ENCODE measurements around the gene ZNF548. TPM values are rescaled to one million over a fixed set of nuclear protein-coding genes. Genes with fewer than 3 reads are reported as not detected.

The ZNF548 gene
- total RNA-seq, 6 donors from 2014 or later, result 12.6 to 23.9 (median 17.0) TPM

GRCh38 chr19:57435062-57435978 lies 45.7 kb downstream of the ZNF548 start, which contains the start of gene ZNF749:
ZNF749 (plus strand) TSS chr19:57435325; CDS start chr19:57435579, 254 bp downstream.
- H3K27me3 ChIP-seq, result no peaks in the 10 kb centered on the region
- peaks cover 0 to 12% (median 5%) of the 10 kb centered on the region in 4 donors for H3K36me3 ChIP-seq
- TF ChIP-seq POLR2AphosphoS5 (IDR thresholded peaks at IDR 0.05) (peak; percentile 72 to 83), POLR2A (IDR thresholded peaks at IDR 0.05) (no peak)
- H3K9me3 ChIP-seq, result peaks cover 0 to 9% (median 3%) of the 10 kb centered on the region in 4 donors
- peak; percentile 99 to 100 for ATAC-seq (ENCODE audit: low FRiP score in 2 of 2)
- H3K4me1 ChIP-seq, result peaks cover 15 to 21% (median 17%) of the 10 kb centered on the region in 4 donors
- H3K27ac ChIP-seq, result peak within 1 kb of the TSS; percentile 54 to 71 (median 66)
- peak within 1 kb of the TSS; percentile 78 to 96 (median 88) for H3K4me3 ChIP-seq
- peak; percentile 91 to 99 for DNase-seq
- 1% methylated on average over 28 to 57 of the region's 61 CpGs for WGBS, 2 donors

- Histone ChIP-seq H3K4me1 (peaks cover 15 to 21% (median 17%) of the 10 kb centered on the region in 4 donors), H3K36me3 (peaks cover 0 to 12% (median 5%) of the 10 kb centered on the region in 4 donors), H3K4me3 (peak overlapping the region in 1 of 4 donors; percentile 83), H3K27ac (no peak overlapping the region), H3K9me3 (peaks cover 0 to 15% (median 3%) of the 10 kb centered on the region in 4 donors), H3K27me3 (no peaks in the 10 kb centered on the region)
- DNase-seq, result no peak
- ATAC-seq (ENCODE audit: low FRiP score in 2 of 2), result no peak
- 58 to 86% methylated on average over 1 of the region's 1 CpG for WGBS, 2 donors
- TF ChIP-seq POLR2A (IDR thresholded peaks at IDR 0.05) (no peak), CTCF (IDR thresholded peaks at IDR 0.05) (no peak), POLR2AphosphoS5 (IDR thresholded peaks at IDR 0.05) (no peak), EP300 (IDR thresholded peaks at IDR 0.05) (no peak)
Observed at GRCh38 chr19:57436417-57436816, 46.8 kb downstream of the ZNF548 start.

GRCh38 chr19:57437931-57438330 lies 48.3 kb downstream of the ZNF548 start:
- Histone ChIP-seq H3K27ac (no peak overlapping the region), H3K4me1 (peaks cover 15 to 21% (median 17%) of the 10 kb centered on the region in 4 donors), H3K9me3 (peaks cover 0 to 27% (median 15%) of the 10 kb centered on the region in 4 donors), H3K4me3 (no peak overlapping the region), H3K27me3 (no peaks in the 10 kb centered on the region), H3K36me3 (peaks cover 0 to 12% (median 6%) of the 10 kb centered on the region in 4 donors)
- ATAC-seq (ENCODE audit: low FRiP score in 2 of 2) (no peak), DNase-seq (no peak)
- 65 to 70% methylated on average over 4 of the region's 4 CpGs for WGBS, 2 donors
- TF ChIP-seq EP300 (IDR thresholded peaks at IDR 0.05), result no peak
- TF ChIP-seq POLR2AphosphoS5 (IDR thresholded peaks at IDR 0.05), result no peak
- no peak for TF ChIP-seq POLR2A (IDR thresholded peaks at IDR 0.05)
- no peak for TF ChIP-seq CTCF (IDR thresholded peaks at IDR 0.05)

GRCh38 chr19:57438925-57439324 lies 49.3 kb downstream of the ZNF548 start:
- Histone ChIP-seq H3K27me3 (no peaks in the 10 kb centered on the region), H3K9me3 (peaks cover 0 to 36% (median 25%) of the 10 kb centered on the region in 4 donors), H3K36me3 (peaks cover 5 to 22% (median 16%) of the 10 kb centered on the region in 4 donors), H3K27ac (no peak overlapping the region), H3K4me3 (no peak overlapping the region), H3K4me1 (peaks cover 15 to 21% (median 17%) of the 10 kb centered on the region in 4 donors)
- TF ChIP-seq POLR2AphosphoS5 (IDR thresholded peaks at IDR 0.05), result no peak
- no peak for TF ChIP-seq CTCF (IDR thresholded peaks at IDR 0.05)
- no peak for TF ChIP-seq EP300 (IDR thresholded peaks at IDR 0.05)
- 89 to 96% methylated on average over 9 of the region's 9 CpGs for WGBS, 2 donors
- DNase-seq, result no peak
- no peak for ATAC-seq (ENCODE audit: low FRiP score in 2 of 2)

GRCh38 chr19:57441979-57442752 lies 52.5 kb downstream of the ZNF548 start:
- TF ChIP-seq CTCF (IDR thresholded peaks at IDR 0.05) (no peak), POLR2A (IDR thresholded peaks at IDR 0.05) (no peak), EP300 (IDR thresholded peaks at IDR 0.05) (no peak), POLR2AphosphoS5 (IDR thresholded peaks at IDR 0.05) (no peak)
- Histone ChIP-seq H3K36me3 (peaks cover 8 to 38% (median 26%) of the 10 kb centered on the region in 4 donors), H3K4me1 (no peaks in the 10 kb centered on the region), H3K4me3 (no peak overlapping the region), H3K9me3 (peaks cover 6 to 63% (median 44%) of the 10 kb centered on the region in 4 donors), H3K27ac (no peak overlapping the region), H3K27me3 (no peaks in the 10 kb centered on the region)
- ATAC-seq (ENCODE audit: low FRiP score in 2 of 2) (no peak), DNase-seq (no peak)
- 87 to 89% methylated on average over 7 of the region's 7 CpGs for WGBS, 2 donors
